Stimulated activated CD8-positive, alpha-beta memory T cell treated with anti-CD3 and anti-CD28 coated beads, Interleukin-2, amount 100 ng/mL, for 48 hours (primary cell): ENCODE results near the gene RBBP9.
"Not testable (repeated sequence)": the region's sequence is repeated elsewhere in the genome, so short reads cannot be mapped to it uniquely, and the experiment has no call there.

ENCODE experiments used
- DNase-seq, 2 donors: peaks; one replicate each; pipeline ENCODE4 v3.0.0-alpha.2; 2020; ENCODE audit warnings: low read depth in 2 of 2

Gene RBBP9

DNA sequence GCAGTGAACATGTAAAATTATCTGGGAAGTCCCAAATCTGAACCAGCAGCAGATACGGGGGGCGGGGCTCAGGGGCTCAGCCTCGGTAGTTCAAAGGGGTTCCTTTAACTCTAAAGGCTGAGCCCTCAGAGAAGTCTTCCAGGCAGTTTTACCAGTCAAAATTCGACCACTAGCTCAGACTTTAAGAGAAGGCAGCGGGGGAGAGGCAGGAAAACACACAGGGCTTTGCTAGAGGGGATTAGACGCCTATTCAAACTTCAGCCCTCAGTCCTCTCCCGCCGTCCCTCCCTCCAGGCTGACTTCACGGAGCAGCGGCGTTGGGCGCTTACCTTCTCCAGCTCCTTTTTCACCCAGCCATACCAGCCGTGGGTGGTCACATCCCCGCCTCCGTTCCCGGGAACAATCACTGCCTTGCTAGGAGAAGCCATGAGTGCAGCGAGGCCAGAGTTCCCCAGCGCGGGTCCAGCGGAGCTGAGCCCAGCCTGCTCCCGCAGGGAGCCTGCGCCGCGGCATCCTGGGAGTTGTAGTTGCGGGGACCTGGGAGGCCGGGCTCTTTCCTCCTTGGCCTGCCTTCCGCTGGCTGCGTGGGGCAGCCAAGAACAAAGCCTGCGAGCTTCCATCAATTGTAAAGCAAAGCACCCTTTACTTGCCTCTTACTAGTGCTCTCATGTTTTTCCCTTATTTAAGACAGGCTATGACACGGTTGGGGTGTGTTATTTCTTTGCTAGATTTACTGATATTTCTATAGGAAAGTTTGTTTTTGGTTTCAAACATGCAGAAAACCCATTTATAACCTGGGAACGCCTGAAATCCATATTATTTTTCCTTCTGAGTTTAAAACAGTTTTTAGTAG is at the start of gene RBBP9:
RBBP9 (minus strand) TSS at position 486 of the 853 bp plus-strand sequence; CDS start at position 428, 58 bp downstream.
- DNase-seq: peak; percentile 67 to 71

- DNase-seq: no peak
Measured at GRCh38 chr20:18545566-18545965, 48.5 kb upstream of the RBBP9 start.

- no peak for DNase-seq
Measured at GRCh38 chr20:18543932-18544331, 46.9 kb upstream of the RBBP9 start.

- no peak for DNase-seq
Measured at GRCh38 chr20:18543216-18543615, 46.2 kb upstream of the RBBP9 start.

GRCh38 chr20:18541741-18542140 is 44.7 kb upstream of the RBBP9 start:
- DNase-seq: no peak

DNA sequence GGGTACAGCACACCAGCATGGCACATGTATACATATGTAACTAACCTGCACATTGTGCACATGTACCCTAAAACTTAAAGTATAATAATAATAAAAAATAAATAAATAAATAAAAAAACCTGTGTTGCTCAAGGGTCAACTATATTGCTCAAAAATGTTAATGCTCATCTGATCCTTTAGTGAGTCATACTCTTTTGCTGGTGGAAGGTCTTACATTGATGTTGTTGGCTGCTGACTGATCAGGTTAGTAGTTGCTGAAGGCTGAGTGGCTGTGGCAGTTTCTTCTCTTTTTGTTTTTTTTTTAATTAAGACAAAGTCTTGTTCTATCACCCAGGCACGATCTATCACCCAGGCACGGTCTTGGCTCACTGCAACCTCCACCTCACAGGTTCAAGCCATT is 40.6 kb upstream of the RBBP9 start:
- DNase-seq: no peak

DNA sequence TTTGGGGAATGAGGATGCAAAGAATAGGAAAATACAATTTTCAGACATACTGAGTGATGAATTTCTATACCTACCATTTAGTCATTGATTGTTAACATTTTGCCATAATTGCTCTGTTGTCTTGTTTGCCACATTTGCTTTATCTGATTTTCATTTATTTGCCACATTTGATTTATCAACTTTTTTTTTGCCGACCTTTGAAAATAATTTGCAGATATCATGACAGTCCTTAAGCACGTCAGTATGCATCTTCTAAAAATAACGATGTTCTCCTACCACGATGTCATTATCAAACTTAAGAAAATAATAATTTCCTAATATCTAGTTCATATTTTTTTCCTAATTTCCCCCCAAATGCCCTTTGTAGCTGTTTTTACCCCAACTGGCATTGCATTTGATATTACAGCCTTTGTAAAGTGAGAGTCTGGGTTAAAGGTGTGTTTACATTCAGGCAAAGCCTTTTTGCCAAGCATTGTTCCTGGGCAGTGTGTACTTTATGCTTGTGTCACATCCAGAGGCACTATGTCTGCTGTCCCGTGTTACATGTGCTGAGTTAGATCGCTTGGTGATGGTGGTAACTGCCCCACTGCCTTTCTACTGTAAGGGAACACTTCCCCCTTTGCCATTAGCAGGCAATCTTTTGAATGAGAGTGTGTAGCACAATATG is 37.1 kb upstream of the RBBP9 start:
- DNase-seq: no peak

GRCh38 chr20:18533491-18533890 is 36.5 kb upstream of the RBBP9 start:
- DNase-seq: no peak

DNA sequence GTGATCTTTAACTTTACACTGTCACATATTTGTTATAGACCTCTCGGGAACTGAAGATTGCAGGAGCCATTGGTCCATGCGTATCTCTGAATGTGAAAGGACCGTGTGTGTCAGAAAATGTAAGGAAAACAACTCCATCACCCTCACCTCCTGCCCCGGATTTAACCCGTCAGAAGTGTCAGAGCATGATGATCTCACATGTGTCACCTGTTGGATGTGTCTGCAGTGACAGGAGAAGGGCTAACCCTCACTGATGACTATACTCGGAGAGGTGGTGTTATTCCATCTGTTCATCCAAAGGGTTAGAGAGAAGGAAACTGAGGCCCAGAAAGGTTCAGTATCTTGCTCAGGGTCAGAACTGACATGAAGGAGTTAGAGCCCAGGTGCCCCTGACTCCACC is 35.6 kb upstream of the RBBP9 start:
- no peak for DNase-seq

DNA sequence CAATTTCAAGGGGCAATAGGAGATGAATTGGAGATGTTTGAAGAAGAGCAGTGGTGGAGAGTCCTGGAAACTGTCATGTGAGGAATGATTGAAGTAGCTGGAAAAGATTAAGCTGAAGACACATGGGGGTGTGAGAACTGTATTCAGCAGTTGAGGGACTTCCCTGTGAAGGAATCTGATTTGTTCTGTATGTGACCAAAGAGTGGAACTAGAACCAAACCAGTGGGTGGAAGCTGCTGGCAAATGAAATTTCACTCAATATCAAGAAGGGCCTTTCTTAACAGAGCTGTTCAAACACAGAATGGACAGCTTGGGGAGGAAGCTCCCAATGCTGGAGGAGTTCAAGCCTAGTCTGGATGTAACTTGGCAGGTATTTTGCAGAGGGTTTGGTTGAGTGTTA is 32.0 kb upstream of the RBBP9 start:
- DNase-seq: no peak

- no peak for DNase-seq
Measured at GRCh38 chr20:18527836-18528235, 30.8 kb upstream of the RBBP9 start.

- no peak for DNase-seq
Measured at GRCh38 chr20:18527339-18527738, 30.3 kb upstream of the RBBP9 start.

GRCh38 chr20:18526761-18527160 is 29.7 kb upstream of the RBBP9 start:
- not testable (repeated sequence) for DNase-seq

DNA sequence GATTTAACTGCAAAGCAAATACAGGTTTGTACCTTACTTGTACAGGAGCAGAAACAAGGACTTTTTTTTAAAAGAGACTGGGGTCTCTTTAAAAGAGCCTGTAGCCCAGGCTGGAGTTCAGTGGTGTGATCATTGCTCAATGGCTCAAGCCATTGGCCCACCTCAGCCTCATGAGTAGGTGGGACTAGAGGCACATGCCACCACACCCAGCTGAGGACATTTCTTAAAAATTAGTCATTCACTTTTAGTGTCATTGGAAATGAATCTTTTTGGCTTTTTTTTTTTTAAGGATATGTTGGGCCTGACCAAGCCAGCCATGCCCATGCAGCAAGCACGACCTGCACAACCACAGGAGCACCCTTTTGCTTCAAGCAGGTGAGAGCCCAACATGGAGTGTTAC is 27.6 kb upstream of the RBBP9 start:
- DNase-seq: no peak

GRCh38 chr20:18523066-18523465 is 26.0 kb upstream of the RBBP9 start:
- DNase-seq: no peak

- DNase-seq: not testable (repeated sequence)
Measured at GRCh38 chr20:18522066-18522465, 25.0 kb upstream of the RBBP9 start.

GRCh38 chr20:18515973-18516372 is 18.9 kb upstream of the RBBP9 start:
- no peak for DNase-seq

DNA sequence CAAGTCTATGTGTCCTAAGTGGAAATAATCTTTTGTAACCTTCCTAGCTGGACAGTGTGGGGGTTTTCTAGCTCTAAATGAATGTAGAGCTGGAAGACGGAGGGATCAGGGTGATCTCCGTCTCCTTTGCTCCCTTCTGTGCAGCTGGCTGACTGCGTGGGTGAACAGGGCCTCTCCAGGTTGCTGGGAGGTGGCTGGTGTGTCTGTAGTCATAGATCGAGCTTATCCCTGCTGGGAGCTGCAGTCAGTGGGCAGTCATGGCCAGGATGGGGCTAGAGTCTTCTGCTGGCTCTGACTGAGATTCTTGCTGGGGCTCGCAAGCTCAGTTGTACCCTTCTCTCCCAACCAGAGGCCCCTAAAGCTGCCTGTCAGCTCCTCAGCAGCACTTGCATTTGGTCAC is 17.1 kb upstream of the RBBP9 start:
- no peak for DNase-seq

- DNase-seq: no peak
Measured at GRCh38 chr20:18513208-18513607, 16.2 kb upstream of the RBBP9 start.

GRCh38 chr20:18511571-18511970 is 14.5 kb upstream of the RBBP9 start:
- no peak for DNase-seq

GRCh38 chr20:18507218-18508191 is 10.5 kb upstream of the RBBP9 start, which contains the start of gene SEC23B:
TSS of gene SEC23B (plus strand) at chr20:18507940. CDS start at chr20:18510836, 2,896 bp downstream.
- DNase-seq: peak; percentile 95 to 99

DNA sequence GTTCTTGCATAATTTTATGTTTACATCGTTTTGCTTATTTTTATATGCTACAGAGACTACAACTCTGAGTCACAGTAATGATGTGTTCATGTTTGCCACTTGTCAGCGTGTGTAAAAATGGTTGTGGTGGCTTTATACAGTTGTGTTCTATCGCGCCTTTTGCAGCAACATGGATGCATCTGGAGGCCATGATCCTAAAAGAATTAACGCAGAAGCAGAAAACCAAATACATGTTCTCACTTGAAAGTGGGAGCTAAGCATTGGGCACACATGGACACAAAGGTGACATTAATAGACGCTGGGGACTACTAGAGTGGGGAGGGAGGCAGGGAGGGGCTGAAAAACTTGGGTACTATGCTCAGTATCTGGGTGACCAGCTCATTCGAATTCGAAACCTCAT is 9.7 kb upstream of the RBBP9 start:
- no peak for DNase-seq
